Non-pigmented ciliary epithelial cell (primary cell): Measurements from ENCODE around the gene RNF5.
"Not testable (repeated sequence)": the region's sequence is repeated elsewhere in the genome, so short reads cannot be mapped to it uniquely, and the experiment has no call there.

ENCODE experiments used
- DNase-seq: peaks from one replicate; pipeline ENCODE4 v3.0.0-alpha.2; 2010; ENCODE audit warnings: low read depth

RNF5 gene

GRCh38 chr6:32177788-32178546 is at the start of gene RNF5:
RNF5 (plus strand) TSS chr6:32178405; CDS start chr6:32178512, 107 bp downstream.
- peak; percentile 100 for DNase-seq

- no peak for DNase-seq
Observed at GRCh38 chr6:32128751-32129296, 49.4 kb upstream of the RNF5 start.

- DNase-seq, result no peak
Observed at GRCh38 chr6:32129297-32130088, 48.7 kb upstream of the RNF5 start.

GRCh38 chr6:32131439-32131948 is 46.7 kb upstream of the RNF5 start:
- no peak for DNase-seq

- no peak for DNase-seq
Observed at GRCh38 chr6:32132110-32132509, 46.1 kb upstream of the RNF5 start.

GRCh38 chr6:32133786-32134185 is 44.4 kb upstream of the RNF5 start:
- DNase-seq, result no peak

- DNase-seq, result no peak
Observed at GRCh38 chr6:32137454-32137853, 40.8 kb upstream of the RNF5 start.

- no peak for DNase-seq
Observed at GRCh38 chr6:32139590-32139989, 38.6 kb upstream of the RNF5 start.

GRCh38 chr6:32140420-32141046 is 37.7 kb upstream of the RNF5 start:
- no peak for DNase-seq

- DNase-seq, result not testable (repeated sequence)
Observed at GRCh38 chr6:32144238-32144637, 34.0 kb upstream of the RNF5 start.

- DNase-seq, result no peak
Observed at GRCh38 chr6:32146287-32146686, 31.9 kb upstream of the RNF5 start.

GRCh38 chr6:32146687-32147086 is 31.5 kb upstream of the RNF5 start:
- no peak for DNase-seq

GRCh38 chr6:32147401-32148132 is 30.6 kb upstream of the RNF5 start:
- no peak for DNase-seq

GRCh38 chr6:32148289-32149091 is 29.7 kb upstream of the RNF5 start:
- no peak for DNase-seq

GRCh38 chr6:32149092-32149755 is 29.0 kb upstream of the RNF5 start:
- no peak for DNase-seq

GRCh38 chr6:32149932-32150870 is 28.0 kb upstream of the RNF5 start:
- no peak for DNase-seq

- no peak for DNase-seq
Observed at GRCh38 chr6:32151181-32151862, 26.9 kb upstream of the RNF5 start.
